CD4-positive, alpha-beta T cell (primary cell): ENCODE results near the gene COG5. TPM values are rescaled to one million over a fixed set of nuclear protein-coding genes. Genes with fewer than 3 reads are reported as not detected.

Source experiments
- ATAC-seq: fragments of 200-7000 bp; cut with Tn5 transposase; one replicate; pipeline ENCODE4 v1.10.0; 2022; ENCODE audit warnings: mild to moderate bottlenecking; ENCODE audit not compliant: poor library complexity
- CTCF ChIA-PET: fragments of 350-600 bp; sonication (Branson Sonifier 250); formaldehyde crosslinking; loops from one replicate; lab custom pipeline; 2021; ENCODE audit warnings: antibody characterized with exemption, inconsistent platforms; lab: Charles Lee
- POLR2A ChIA-PET: fragments of 350-600 bp; sonication (Branson Sonifier 250); formaldehyde crosslinking; loops from one replicate; lab custom pipeline; 2021; ENCODE audit warnings: antibody characterized with exemption, inconsistent platforms; lab: Charles Lee
- DNase-seq, 14 experiments: peaks; one replicate each; pipeline ENCODE4 v3.0.0-alpha.2; 2013 to 2020; ENCODE audit warnings: mixed read lengths in 2 of 14
- H3K27ac ChIP-seq, 2 donors: one replicate each; pipeline versions ENCODE4 v1.5.1 to v1.7.0; 2013; ENCODE audit warnings: low read length in 2 of 2, low read depth in 1 of 2, mild to moderate bottlenecking in 1 of 2
- H3K27me3 ChIP-seq, 2 experiments: 1 replicate in 1 of 2; 2 replicates in 1 of 2; pipeline versions ENCODE4 v1.6.1 to v1.7.0; 2013; ENCODE audit warnings: low read length in 2 of 2, control low read depth in 1 of 2, mild to moderate bottlenecking in 1 of 2, moderate library complexity in 1 of 2; ENCODE audit not compliant: insufficient read depth in 2 of 2, control insufficient read depth in 1 of 2
- H3K36me3 ChIP-seq: one replicate; pipeline ENCODE4 v1.6.1; 2013; ENCODE audit warnings: low read length, control low read depth; ENCODE audit not compliant: insufficient read depth
- H3K4me1 ChIP-seq: one replicate; pipeline ENCODE4 v1.6.1; 2013; ENCODE audit warnings: low read length, control low read depth; ENCODE audit not compliant: insufficient read depth
- H3K4me3 ChIP-seq: one replicate; pipeline ENCODE4 v1.5.1; 2013; ENCODE audit warnings: mild to moderate bottlenecking, low read length, moderate library complexity
- H3K9me3 ChIP-seq, 2 experiments: 1 replicate in 1 of 2; 2 replicates in 1 of 2; pipeline versions ENCODE4 v1.6.1 to v1.7.0; 2013; ENCODE audit warnings: low read length in 2 of 2, mild to moderate bottlenecking in 2 of 2, control low read depth in 1 of 2, moderate library complexity in 1 of 2; ENCODE audit not compliant: control insufficient read depth in 1 of 2, insufficient read depth in 1 of 2
- H3K27ac Mint-ChIP-seq: one replicate; pipeline ENCODE4 v1.8.0; 2020; ENCODE audit warnings: mixed read lengths
- H3K27me3 Mint-ChIP-seq: one replicate; pipeline ENCODE4 v1.8.0; 2021; ENCODE audit warnings: mixed read lengths
- H3K36me3 Mint-ChIP-seq: one replicate; pipeline ENCODE4 v1.8.0; 2021; ENCODE audit warnings: low read depth, mixed read lengths
- H3K4me1 Mint-ChIP-seq: one replicate; pipeline ENCODE4 v1.8.0; 2021; ENCODE audit warnings: low read depth, mixed read lengths
- H3K4me3 Mint-ChIP-seq: one replicate; pipeline ENCODE4 v1.8.0; 2020; ENCODE audit warnings: mild to moderate bottlenecking, mixed read lengths
- H3K9me3 Mint-ChIP-seq: one replicate; pipeline ENCODE4 v1.8.0; 2020; ENCODE audit warnings: mixed read lengths
- CTCF ChIP-seq: fragments of 200-600 bp; IDR thresholded peaks from one replicate; pipeline ENCODE4 v1.8.0; 2022; ENCODE audit warnings: antibody characterized with exemption, mild to moderate bottlenecking
- intact Hi-C, 2 experiments: fragments of 100-400 bp; cut with DNase I in 1 of 2; cut with micrococcal nuclease in 1 of 2; formaldehyde crosslinking; loops; one replicate each; pipeline versions ENCODE4 v1.15.1 to v1.9.0; 2023 to 2025; cut with DNase I, micrococcal nuclease
- total RNA-seq, 174 experiments: library from RNA in 2 of 174; stranded (reverse) in 2 of 174; gene quantifications; one replicate each; pipeline ENCODE4 v1.2.3 and lab custom pipeline; 2021 to 2026

The COG5 gene
- total RNA-seq, 2 experiments from 2014 or later = 43.4 to 44.5 TPM

- POLR2A ChIA-PET = no interaction called here
- H3K36me3 Mint-ChIP-seq = peaks cover 88% of the 10 kb centered on the region
Measured at GRCh38 chr7:107242267-107242666, 321.5 kb downstream of the COG5 start.

GRCh38 chr7:107237451-107237850, 326.3 kb downstream of the COG5 start:
- intact Hi-C loops = no loop called here
- peaks cover 21% of the 10 kb centered on the region for H3K36me3 ChIP-seq
- TF ChIP-seq CTCF = no peak
- CTCF ChIA-PET = no interaction called here
- H3K4me3 Mint-ChIP-seq = no peak overlapping the region
- H3K4me1 ChIP-seq = no peaks in the 10 kb centered on the region
- no peak overlapping the region for H3K27ac Mint-ChIP-seq
- ATAC-seq (no peak), DNase-seq (no peak)
- H3K9me3 ChIP-seq = no peaks in the 10 kb centered on the region
- POLR2A ChIA-PET = no interaction called here
- H3K27ac ChIP-seq = no peak overlapping the region
- no peak overlapping the region for H3K4me3 ChIP-seq
- no peaks in the 10 kb centered on the region for H3K4me1 Mint-ChIP-seq
- no peaks in the 10 kb centered on the region for H3K9me3 Mint-ChIP-seq
- no peaks in the 10 kb centered on the region for H3K27me3 ChIP-seq
- H3K27me3 Mint-ChIP-seq = no peaks in the 10 kb centered on the region
- H3K36me3 Mint-ChIP-seq = peaks cover 73% of the 10 kb centered on the region

More at GRCh38 chr7:107242267-107242666, 321.5 kb downstream of the COG5 start:
- H3K27ac Mint-ChIP-seq = no peak overlapping the region
- intact Hi-C loops = no loop called here
- H3K4me3 Mint-ChIP-seq = no peak overlapping the region
- no peaks in the 10 kb centered on the region for H3K4me1 Mint-ChIP-seq
- H3K27me3 Mint-ChIP-seq = no peaks in the 10 kb centered on the region
- Histone ChIP-seq H3K4me1 (no peaks in the 10 kb centered on the region), H3K27ac (no peak overlapping the region), H3K4me3 (no peak overlapping the region), H3K36me3 (peaks cover 27% of the 10 kb centered on the region), H3K27me3 (no peaks in the 10 kb centered on the region), H3K9me3 (no peaks in the 10 kb centered on the region)
- no peak for TF ChIP-seq CTCF
- DNase-seq = no peak
- CTCF ChIA-PET = no interaction called here
- ATAC-seq = no peak
- H3K9me3 Mint-ChIP-seq = peaks cover 12% of the 10 kb centered on the region

GRCh38 chr7:107236862-107237261, 326.9 kb downstream of the COG5 start:
- Histone ChIP-seq H3K4me3 (no peak overlapping the region), H3K9me3 (no peaks in the 10 kb centered on the region), H3K36me3 (peaks cover 15% of the 10 kb centered on the region), H3K27ac (no peak overlapping the region), H3K4me1 (no peaks in the 10 kb centered on the region), H3K27me3 (no peaks in the 10 kb centered on the region)
- no peaks in the 10 kb centered on the region for H3K27me3 Mint-ChIP-seq
- H3K9me3 Mint-ChIP-seq = no peaks in the 10 kb centered on the region
- H3K27ac Mint-ChIP-seq = no peak overlapping the region
- POLR2A ChIA-PET = no interaction called here
- intact Hi-C loops = no loop called here
- TF ChIP-seq CTCF = no peak
- no peaks in the 10 kb centered on the region for H3K4me1 Mint-ChIP-seq
- H3K4me3 Mint-ChIP-seq = no peak overlapping the region
- peaks cover 68% of the 10 kb centered on the region for H3K36me3 Mint-ChIP-seq
- DNase-seq (no peak), ATAC-seq (no peak)
- CTCF ChIA-PET = no interaction called here
